ENCODE results near the gene ERAP2. TPM values are rescaled to one million over a fixed set of nuclear protein-coding genes. Genes with fewer than 3 reads are reported as not detected.
A peak's percentile ranks its signal among the peaks of the same experiment; 100 is the strongest.

The ERAP2 gene
- total and polyA plus RNA-seq, 2 of the 13 experiments (the other 11 are each of a cell fraction or from before 2014, with no cell fraction given): 12.8 to 16.6 TPM

DNA sequence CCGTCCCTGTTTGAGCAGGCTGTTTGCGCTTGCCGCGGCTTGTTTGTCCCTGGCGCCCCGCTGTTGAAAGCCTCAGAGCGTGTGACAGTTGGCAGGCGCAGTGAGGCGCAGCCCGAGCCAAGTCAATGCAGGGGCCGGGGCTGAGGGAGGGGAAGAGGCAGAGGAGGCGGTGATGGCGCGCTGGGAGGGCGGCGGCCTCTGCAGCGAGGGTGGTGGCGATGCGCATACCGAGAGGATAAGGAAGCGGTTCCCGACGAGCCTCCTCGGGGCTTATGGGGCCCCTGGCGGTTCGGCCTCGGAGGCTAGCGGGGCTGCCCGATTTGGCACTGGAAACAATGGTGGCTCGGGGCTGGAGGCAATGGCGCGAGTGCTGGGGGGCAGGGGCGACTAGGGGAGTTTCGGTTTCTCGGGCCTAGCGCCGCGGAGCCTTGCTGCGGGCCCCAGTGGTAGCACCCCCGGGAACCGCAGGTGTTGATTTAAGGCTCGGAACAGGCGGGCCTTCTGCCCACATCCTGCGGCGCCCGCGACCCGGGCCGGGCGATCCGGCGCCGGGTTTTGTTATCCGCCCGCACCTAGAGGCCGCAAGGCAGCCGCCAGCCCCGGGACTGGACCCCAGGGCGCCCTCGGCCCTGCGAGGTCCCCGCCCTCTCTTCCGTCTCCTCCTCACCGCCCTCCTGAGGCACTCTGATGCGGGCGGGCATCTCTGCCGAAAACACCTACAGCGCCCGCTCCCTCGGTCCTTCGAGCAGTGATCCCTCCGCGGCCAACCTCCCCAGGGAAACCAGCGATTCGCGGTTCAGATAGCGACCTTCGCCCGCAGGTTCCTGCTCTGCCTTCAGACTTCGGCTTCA is 58.6 kb downstream of the ERAP2 start (continued):
- TF ChIP-seq, protein P1, sequence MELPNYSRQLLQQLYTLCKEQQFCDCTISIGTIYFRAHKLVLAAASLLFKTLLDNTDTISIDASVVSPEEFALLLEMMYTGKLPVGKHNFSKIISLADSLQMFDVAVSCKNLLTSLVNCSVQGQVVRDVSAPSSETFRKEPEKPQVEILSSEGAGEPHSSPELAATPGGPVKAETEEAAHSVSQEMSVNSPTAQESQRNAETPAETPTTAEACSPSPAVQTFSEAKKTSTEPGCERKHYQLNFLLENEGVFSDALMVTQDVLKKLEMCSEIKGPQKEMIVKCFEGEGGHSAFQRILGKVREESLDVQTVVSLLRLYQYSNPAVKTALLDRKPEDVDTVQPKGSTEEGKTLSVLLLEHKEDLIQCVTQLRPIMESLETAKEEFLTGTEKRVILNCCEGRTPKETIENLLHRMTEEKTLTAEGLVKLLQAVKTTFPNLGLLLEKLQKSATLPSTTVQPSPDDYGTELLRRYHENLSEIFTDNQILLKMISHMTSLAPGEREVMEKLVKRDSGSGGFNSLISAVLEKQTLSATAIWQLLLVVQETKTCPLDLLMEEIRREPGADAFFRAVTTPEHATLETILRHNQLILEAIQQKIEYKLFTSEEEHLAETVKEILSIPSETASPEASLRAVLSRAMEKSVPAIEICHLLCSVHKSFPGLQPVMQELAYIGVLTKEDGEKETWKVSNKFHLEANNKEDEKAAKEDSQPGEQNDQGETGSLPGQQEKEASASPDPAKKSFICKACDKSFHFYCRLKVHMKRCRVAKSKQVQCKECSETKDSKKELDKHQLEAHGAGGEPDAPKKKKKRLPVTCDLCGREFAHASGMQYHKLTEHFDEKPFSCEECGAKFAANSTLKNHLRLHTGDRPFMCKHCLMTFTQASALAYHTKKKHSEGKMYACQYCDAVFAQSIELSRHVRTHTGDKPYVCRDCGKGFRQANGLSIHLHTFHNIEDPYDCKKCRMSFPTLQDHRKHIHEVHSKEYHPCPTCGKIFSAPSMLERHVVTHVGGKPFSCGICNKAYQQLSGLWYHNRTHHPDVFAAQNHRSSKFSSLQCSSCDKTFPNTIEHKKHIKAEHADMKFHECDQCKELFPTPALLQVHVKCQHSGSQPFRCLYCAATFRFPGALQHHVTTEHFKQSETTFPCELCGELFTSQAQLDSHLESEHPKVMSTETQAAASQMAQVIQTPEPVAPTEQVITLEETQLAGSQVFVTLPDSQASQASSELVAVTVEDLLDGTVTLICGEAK (IDR thresholded peaks at IDR 0.05): no peak
- TF ChIP-seq, protein P1 (CRISPR knock-in tag; IDR thresholded peaks at IDR 0.05): peak; percentile 40; the same call in 1 of the 2 replicates
- TF ChIP-seq FOXM1 (CRISPR knock-in tag; IDR thresholded peaks at IDR 0.05): no peak
- no peak for TF ChIP-seq ZNF660 (CRISPR knock-in tag; IDR thresholded peaks at IDR 0.05; ENCODE audit: borderline replicate concordance, low read depth)
- no peak for TF ChIP-seq HMG20A (CRISPR knock-in tag; IDR thresholded peaks at IDR 0.05; ENCODE audit: borderline replicate concordance)
- TF ChIP-seq SOX6 (IDR thresholded peaks at IDR 0.05): no peak
- peak; percentile 73; the same call in 1 of the 2 replicates for TF ChIP-seq SOX6 (CRISPR knock-in tag; IDR thresholded peaks at IDR 0.05)
- TF ChIP-seq HOXD1 (CRISPR knock-in tag; IDR thresholded peaks at IDR 0.05): no peak; the same call in 1 of the 2 replicates
- no peak for TF ChIP-seq ADNP (CRISPR knock-in tag; IDR thresholded peaks at IDR 0.05)
- peak; percentile 91 for TF ChIP-seq POLR2G (IDR thresholded peaks at IDR 0.05; ENCODE audit: low read depth, low read length)
- peak; percentile 84; the same call in 1 of the 2 replicates for TF ChIP-seq KDM4B (CRISPR knock-in tag; IDR thresholded peaks at IDR 0.05)
- TF ChIP-seq ZNF337 (CRISPR knock-in tag; IDR thresholded peaks at IDR 0.05; ENCODE audit: borderline replicate concordance, low read depth): 0 out of 2 replicates have a peak, but pooled peaks have one; percentile 59
- peak; percentile 87 for TF ChIP-seq YY1 (IDR thresholded peaks at IDR 0.05; ENCODE audit: insufficient read depth, insufficient replicate concordance, low read depth, low read length)
- TF ChIP-seq HOXA3 (CRISPR knock-in tag; IDR thresholded peaks at IDR 0.05): peak; percentile 74
- TF ChIP-seq ZNF557 (CRISPR knock-in tag; IDR thresholded peaks at IDR 0.05): peak; percentile 57; the same call in 1 of the 2 replicates
- no peak for TF ChIP-seq RAD51 (IDR thresholded peaks at IDR 0.05; ENCODE audit: borderline replicate concordance)
- TF ChIP-seq ELF4 (CRISPR knock-in tag; IDR thresholded peaks at IDR 0.05; ENCODE audit: borderline replicate concordance): no peak
- no peak for TF ChIP-seq ZNF619 (CRISPR knock-in tag; IDR thresholded peaks at IDR 0.05)
- no peak for TF ChIP-seq MTF2 (CRISPR knock-in tag; IDR thresholded peaks at IDR 0.05; ENCODE audit: borderline replicate concordance)
- no peak; the same call in none of the 2 replicates for TF ChIP-seq ZNF543 (CRISPR knock-in tag; IDR thresholded peaks at IDR 0.05)
- TF ChIP-seq ZNF777 (CRISPR knock-in tag; IDR thresholded peaks at IDR 0.05): peak; percentile 37
- no peak for TF ChIP-seq DDIT3 (CRISPR knock-in tag; IDR thresholded peaks at IDR 0.05)
- TF ChIP-seq CCAR2 (optimal IDR thresholded peaks at IDR 0.05; ENCODE audit: low read depth, low read length): peak; percentile 84

Measured in HepG2 (cell line).